Measurements from ENCODE around the gene EPHB2.

EPHB2 gene

DNA sequence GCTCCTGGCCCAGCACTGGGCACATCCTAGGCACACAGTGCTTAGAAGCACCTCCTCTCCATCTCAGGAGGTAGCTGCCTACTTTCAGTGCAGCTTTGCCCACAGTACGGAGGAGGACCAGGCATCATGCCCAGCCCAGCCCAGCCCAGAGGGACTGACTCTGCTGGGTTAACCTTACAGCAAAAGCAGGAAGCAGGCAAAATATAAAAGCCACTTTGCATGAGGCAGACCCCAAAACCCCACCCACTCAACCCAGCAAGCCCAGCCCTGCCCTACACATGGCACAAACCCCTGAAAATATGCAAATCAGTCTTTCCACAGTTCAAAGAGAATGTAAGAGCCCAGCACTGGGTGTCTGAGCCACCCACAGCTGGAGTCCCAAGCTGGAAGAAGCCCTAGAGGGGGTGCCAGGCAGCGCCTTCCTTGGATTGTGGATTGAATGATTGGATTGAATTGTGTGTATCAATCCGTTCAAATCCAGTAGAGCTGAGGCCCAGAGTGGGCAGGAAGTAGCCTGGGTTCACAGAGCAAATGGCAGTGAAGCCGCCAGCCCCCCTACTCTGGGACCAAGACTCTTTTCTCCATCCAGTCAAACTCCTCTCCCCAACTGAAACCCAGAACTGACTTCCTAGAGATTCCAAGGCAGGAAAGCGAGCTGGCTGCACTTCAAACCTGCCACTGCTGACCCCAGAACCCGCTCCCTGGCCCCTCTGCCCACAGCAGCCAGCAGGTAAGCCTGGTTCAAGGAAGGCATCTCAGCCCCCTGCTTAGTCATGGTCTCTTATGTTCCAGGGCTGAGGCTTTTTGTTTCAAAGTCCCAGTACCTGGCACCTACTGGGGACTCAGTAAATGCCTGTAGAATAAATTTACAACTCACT is 144.3 kb downstream of the EPHB2 start:
- no peak for TF ChIP-seq TAF1 (IDR thresholded peaks at IDR 0.05; ENCODE audit: borderline replicate concordance, insufficient read depth, low read length)

GRCh38 chr1:22855668-22856606 is 145.3 kb downstream of the EPHB2 start:
- TF ChIP-seq SIN3A (IDR thresholded peaks at IDR 0.05; ENCODE audit: borderline replicate concordance, insufficient read depth, low read length) = no peak
- no peak for TF ChIP-seq POLR2AphosphoS5 (IDR thresholded peaks at IDR 0.05; ENCODE audit: low read depth, low read length)
- TF ChIP-seq REST (IDR thresholded peaks at IDR 0.05; ENCODE audit: insufficient read depth in 1 of 2, low read depth in 2 of 2, low read length in 2 of 2) = no peak
- TF ChIP-seq FOXP2 (optimal IDR thresholded peaks at IDR 0.05; ENCODE audit: borderline replicate concordance, extremely low read depth, extremely low read length, insufficient read depth) = no peak
- TF ChIP-seq TAF1 (IDR thresholded peaks at IDR 0.05; ENCODE audit: borderline replicate concordance, insufficient read depth, low read length) = no peak

- TF ChIP-seq POLR2AphosphoS5 (IDR thresholded peaks at IDR 0.05; ENCODE audit: low read depth, low read length) = no peak
- TF ChIP-seq REST (IDR thresholded peaks at IDR 0.05; ENCODE audit: insufficient read depth in 1 of 2, low read depth in 2 of 2, low read length in 2 of 2) = no peak
- TF ChIP-seq TAF1 (IDR thresholded peaks at IDR 0.05; ENCODE audit: borderline replicate concordance, insufficient read depth, low read length) = no peak
Observed at GRCh38 chr1:22857661-22858060, 147.0 kb downstream of the EPHB2 start.

DNA sequence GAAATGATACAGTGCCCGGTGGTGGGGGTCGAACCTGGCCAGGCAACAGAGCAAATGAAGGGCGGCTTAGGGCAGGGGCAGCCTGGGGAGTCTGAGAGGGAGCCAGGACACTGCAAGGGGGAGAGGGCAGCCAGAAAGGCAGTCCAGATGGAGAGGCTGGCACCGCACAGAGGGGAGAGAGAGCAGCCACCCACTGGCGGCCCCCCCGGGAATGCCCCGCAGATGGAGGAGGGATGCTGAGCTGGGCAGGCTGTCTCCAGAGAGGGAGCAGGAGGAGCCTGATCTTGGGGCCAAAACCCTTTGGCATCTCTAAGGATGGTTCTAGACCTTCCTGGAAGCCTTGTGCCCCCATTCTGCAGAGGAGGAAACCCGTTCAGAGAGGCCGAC is 149.8 kb downstream of the EPHB2 start:
- TF ChIP-seq POLR2AphosphoS5 (IDR thresholded peaks at IDR 0.05; ENCODE audit: low read depth, low read length) (no peak), TAF1 (IDR thresholded peaks at IDR 0.05; ENCODE audit: borderline replicate concordance, insufficient read depth, low read length) (no peak), REST (IDR thresholded peaks at IDR 0.05; ENCODE audit: insufficient read depth in 1 of 2, low read depth in 2 of 2, low read length in 2 of 2) (no peak)

- TF ChIP-seq TAF1 (IDR thresholded peaks at IDR 0.05; ENCODE audit: borderline replicate concordance, insufficient read depth, low read length) = no peak
- TF ChIP-seq SIN3A (IDR thresholded peaks at IDR 0.05; ENCODE audit: borderline replicate concordance, insufficient read depth, low read length) = no peak
- TF ChIP-seq REST (IDR thresholded peaks at IDR 0.05; ENCODE audit: insufficient read depth in 1 of 2, low read depth in 2 of 2, low read length in 2 of 2) = no peak
- TF ChIP-seq POLR2AphosphoS5 (IDR thresholded peaks at IDR 0.05; ENCODE audit: low read depth, low read length) = no peak
- TF ChIP-seq FOXP2 (optimal IDR thresholded peaks at IDR 0.05; ENCODE audit: borderline replicate concordance, extremely low read depth, extremely low read length, insufficient read depth) = no peak
Observed at GRCh38 chr1:22860883-22861385, 150.3 kb downstream of the EPHB2 start.

All from PFSK-1 (cell line).